HL-60 (cell line): ENCODE results near the gene PTGS1.
A peak's percentile ranks its signal among the peaks of the same experiment; 100 is the strongest.

Experiments used
- DNase-seq, 2 experiments: peaks; one replicate each; pipeline ENCODE4 v3.0.0-alpha.2; 2010 to 2020; ENCODE audit warnings: low read depth in 1 of 2, low spot score in 1 of 2
- H3K27ac ChIP-seq: fragments of 250-450 bp; sonication (Bioruptor Pico); replicated peaks from 2 replicates; pipeline ENCODE4 v1.5.1; 2020; ENCODE audit warnings: mild to moderate bottlenecking, moderate library complexity
- H3K27me3 ChIP-seq: fragments of 250-450 bp; sonication (Bioruptor Pico); 2 replicates; pipeline ENCODE4 v1.5.1; 2021; ENCODE audit warnings: mild to moderate bottlenecking, moderate library complexity; ENCODE audit not compliant: insufficient read depth, poor library complexity, severe bottlenecking
- H3K4me3 ChIP-seq: replicated peaks from 2 replicates; pipeline ENCODE4 v1.5.1; 2011; ENCODE audit warnings: mild to moderate bottlenecking, control low read depth, low read length; ENCODE audit not compliant: insufficient read depth
- GABPA ChIP-seq: IDR thresholded peaks from 2 replicates; pipeline ENCODE4 v1.6.1; 2012; ENCODE audit warnings: low read depth
- POLR2AphosphoS5 ChIP-seq: IDR thresholded peaks from 2 replicates; pipeline ENCODE4 v1.6.1; 2012; ENCODE audit warnings: low read depth
- SPI1 ChIP-seq: IDR thresholded peaks from 2 replicates; pipeline ENCODE4 v1.6.1; 2012; ENCODE audit warnings: low read depth, mild to moderate bottlenecking, borderline replicate concordance
- TF ChIP-seq, protein P1 (sequence below): IDR thresholded peaks from 2 replicates; pipeline ENCODE4 v1.6.1; 2012; ENCODE audit warnings: low read depth; ENCODE audit not compliant: insufficient replicate concordance
- TF ChIP-seq, protein P2 (sequence below): IDR thresholded peaks from one replicate; pipeline ENCODE4 v1.5.1; 2011; ENCODE audit warnings: low read length, control low read depth, inconsistent platforms; ENCODE audit not compliant: insufficient read depth

PTGS1 gene

DNA sequence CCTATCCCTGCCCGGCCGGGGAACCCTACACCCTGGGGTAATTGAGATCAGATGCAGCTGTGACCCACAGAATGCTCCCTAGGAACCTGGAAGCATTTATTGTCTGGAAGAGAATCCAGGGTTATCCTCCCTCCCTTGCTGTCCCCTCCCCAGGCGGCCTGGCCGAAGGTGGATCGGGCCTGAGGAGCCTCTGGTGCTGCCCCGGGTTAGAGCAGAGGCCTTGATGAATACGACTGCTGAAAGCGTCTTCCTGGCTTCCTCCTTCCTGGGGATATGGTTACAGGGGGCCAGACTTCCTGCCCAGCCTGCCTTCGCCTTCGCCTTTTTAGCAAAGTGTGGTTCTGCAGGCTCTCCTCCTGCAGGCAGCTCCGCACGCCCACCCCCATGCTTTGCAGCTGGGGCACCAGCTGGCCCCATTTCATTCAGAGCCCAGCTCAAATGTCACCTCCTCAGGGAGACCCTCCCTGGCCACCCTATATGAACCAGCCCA lies 22.5 kb upstream of the PTGS1 start:
- peaks cover 11% of the 10 kb centered on the region for H3K27me3 ChIP-seq
- no peak overlapping the region for H3K4me3 ChIP-seq
- no peak for TF ChIP-seq POLR2AphosphoS5
- no peak for DNase-seq
- H3K27ac ChIP-seq: no peak overlapping the region

DNA sequence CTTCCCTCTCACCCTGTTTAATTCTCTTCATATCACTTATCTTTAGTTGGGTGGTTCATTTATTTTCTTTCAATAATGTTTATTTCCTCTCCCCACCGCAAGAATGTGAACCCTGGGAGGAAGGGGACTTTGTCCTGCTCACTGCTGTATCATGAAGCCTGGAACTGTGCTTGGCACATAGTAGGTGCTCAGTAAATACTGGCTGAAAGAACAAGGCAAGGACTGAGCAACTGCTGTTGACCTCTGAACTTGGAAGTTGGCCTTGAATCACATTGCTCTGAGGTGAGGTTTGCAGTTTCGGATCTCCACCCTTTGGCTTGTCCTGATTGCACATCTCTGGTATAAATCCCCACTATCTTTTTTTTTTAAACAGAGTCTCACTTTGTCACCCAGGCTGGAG lies 22.0 kb upstream of the PTGS1 start:
- no peak overlapping the region for H3K27ac ChIP-seq
- TF ChIP-seq SPI1 (no peak), GABPA (no peak), POLR2AphosphoS5 (no peak)
- TF ChIP-seq, protein P1, sequence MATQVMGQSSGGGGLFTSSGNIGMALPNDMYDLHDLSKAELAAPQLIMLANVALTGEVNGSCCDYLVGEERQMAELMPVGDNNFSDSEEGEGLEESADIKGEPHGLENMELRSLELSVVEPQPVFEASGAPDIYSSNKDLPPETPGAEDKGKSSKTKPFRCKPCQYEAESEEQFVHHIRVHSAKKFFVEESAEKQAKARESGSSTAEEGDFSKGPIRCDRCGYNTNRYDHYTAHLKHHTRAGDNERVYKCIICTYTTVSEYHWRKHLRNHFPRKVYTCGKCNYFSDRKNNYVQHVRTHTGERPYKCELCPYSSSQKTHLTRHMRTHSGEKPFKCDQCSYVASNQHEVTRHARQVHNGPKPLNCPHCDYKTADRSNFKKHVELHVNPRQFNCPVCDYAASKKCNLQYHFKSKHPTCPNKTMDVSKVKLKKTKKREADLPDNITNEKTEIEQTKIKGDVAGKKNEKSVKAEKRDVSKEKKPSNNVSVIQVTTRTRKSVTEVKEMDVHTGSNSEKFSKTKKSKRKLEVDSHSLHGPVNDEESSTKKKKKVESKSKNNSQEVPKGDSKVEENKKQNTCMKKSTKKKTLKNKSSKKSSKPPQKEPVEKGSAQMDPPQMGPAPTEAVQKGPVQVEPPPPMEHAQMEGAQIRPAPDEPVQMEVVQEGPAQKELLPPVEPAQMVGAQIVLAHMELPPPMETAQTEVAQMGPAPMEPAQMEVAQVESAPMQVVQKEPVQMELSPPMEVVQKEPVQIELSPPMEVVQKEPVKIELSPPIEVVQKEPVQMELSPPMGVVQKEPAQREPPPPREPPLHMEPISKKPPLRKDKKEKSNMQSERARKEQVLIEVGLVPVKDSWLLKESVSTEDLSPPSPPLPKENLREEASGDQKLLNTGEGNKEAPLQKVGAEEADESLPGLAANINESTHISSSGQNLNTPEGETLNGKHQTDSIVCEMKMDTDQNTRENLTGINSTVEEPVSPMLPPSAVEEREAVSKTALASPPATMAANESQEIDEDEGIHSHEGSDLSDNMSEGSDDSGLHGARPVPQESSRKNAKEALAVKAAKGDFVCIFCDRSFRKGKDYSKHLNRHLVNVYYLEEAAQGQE: no peak
- TF ChIP-seq, protein P2, sequence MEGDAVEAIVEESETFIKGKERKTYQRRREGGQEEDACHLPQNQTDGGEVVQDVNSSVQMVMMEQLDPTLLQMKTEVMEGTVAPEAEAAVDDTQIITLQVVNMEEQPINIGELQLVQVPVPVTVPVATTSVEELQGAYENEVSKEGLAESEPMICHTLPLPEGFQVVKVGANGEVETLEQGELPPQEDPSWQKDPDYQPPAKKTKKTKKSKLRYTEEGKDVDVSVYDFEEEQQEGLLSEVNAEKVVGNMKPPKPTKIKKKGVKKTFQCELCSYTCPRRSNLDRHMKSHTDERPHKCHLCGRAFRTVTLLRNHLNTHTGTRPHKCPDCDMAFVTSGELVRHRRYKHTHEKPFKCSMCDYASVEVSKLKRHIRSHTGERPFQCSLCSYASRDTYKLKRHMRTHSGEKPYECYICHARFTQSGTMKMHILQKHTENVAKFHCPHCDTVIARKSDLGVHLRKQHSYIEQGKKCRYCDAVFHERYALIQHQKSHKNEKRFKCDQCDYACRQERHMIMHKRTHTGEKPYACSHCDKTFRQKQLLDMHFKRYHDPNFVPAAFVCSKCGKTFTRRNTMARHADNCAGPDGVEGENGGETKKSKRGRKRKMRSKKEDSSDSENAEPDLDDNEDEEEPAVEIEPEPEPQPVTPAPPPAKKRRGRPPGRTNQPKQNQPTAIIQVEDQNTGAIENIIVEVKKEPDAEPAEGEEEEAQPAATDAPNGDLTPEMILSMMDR: no peak
- peaks cover 11% of the 10 kb centered on the region for H3K27me3 ChIP-seq
- DNase-seq: no peak
- H3K4me3 ChIP-seq: no peak overlapping the region

DNA sequence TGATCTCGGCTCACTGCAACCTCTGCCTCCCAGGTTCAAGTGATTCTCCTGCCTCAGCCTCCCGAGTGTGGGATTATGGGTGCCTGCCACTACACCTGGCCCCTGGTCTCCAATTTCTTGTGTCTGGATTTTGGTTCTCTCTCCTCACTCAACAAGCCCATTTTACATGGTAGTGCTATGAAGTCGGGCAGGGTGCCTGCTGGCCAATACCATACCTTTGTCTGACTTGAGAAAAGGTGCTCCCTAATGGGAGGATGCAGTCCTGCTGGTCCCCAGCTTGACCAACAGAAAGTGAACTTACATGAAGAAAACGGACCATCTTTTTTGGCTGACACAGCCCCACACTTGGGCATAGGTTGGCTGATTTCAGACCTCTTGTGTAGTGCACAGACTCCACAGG lies 21.6 kb upstream of the PTGS1 start:
- TF ChIP-seq, protein P1: no peak
- TF ChIP-seq, protein P2: no peak
- TF ChIP-seq POLR2AphosphoS5 (no peak), SPI1 (no peak), GABPA (no peak)
- peaks cover 11% of the 10 kb centered on the region for H3K27me3 ChIP-seq
- no peak overlapping the region for H3K27ac ChIP-seq
- no peak overlapping the region for H3K4me3 ChIP-seq
- no peak for DNase-seq

DNA sequence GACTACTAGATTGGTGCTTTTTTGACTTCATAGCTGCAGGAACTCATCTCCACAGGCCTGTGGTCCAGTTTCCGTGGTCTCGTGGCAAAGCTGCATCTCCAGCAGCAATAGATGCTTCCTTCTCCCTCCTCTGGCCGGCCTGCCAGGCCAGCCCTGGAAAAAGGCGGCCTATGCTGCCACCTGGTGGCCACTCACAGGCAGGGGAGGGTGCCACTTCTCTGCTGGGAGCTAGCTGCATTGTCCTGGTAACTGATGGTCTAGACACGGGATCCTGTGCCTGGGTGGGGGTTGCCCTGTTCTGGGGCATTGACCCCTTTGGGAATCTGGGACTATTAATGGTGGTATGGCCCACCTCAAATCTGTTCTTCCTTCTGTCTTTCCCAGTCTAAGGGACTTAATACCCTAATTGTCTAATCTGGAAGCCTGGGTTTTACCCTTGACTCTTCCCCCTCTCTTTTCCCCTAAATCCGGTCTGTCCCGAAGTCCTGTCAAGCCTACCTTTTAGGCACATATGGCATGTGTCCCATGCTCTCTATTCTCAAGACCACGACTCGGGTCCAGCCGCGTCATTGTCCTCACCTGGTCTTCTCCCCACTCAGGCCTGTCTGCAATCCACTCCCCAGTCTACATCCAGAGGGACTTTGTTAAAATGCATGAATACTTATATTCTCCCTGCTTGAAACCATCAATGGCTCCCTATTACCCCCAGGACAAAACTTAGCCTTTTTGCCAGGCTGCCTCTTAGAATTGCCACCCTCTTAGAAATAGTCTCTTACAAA lies 20.1 kb upstream of the PTGS1 start:
- H3K27me3 ChIP-seq: peaks cover 11% of the 10 kb centered on the region
- TF ChIP-seq, protein P2: peak; percentile 85
- TF ChIP-seq SPI1 (peak; percentile 4; the same call in 1 of the 2 replicates), POLR2AphosphoS5 (no peak)
- DNase-seq: peak in 1 of 2 experiments; percentile 78

More for the DNA sequence above, 20.1 kb upstream of the PTGS1 start:
- Histone ChIP-seq H3K27ac (no peak overlapping the region), H3K4me3 (no peak overlapping the region)
